Tracheal epithelial cell (primary cell): ENCODE data around the gene IQUB. TPM values are rescaled to one million over a fixed set of nuclear protein-coding genes. Genes with fewer than 3 reads are reported as not detected.

ENCODE experiments used
- total RNA-seq: library from RNA; depleted of rRNA; stranded (reverse); fragments of >200 nt; gene quantifications from 2 replicates; pipeline ENCODE4 v1.2.1, GENCODE V29; 2014

Gene IQUB
- 0.24 and 0.43 TPM in 2 replicates for total RNA-seq

DNA sequence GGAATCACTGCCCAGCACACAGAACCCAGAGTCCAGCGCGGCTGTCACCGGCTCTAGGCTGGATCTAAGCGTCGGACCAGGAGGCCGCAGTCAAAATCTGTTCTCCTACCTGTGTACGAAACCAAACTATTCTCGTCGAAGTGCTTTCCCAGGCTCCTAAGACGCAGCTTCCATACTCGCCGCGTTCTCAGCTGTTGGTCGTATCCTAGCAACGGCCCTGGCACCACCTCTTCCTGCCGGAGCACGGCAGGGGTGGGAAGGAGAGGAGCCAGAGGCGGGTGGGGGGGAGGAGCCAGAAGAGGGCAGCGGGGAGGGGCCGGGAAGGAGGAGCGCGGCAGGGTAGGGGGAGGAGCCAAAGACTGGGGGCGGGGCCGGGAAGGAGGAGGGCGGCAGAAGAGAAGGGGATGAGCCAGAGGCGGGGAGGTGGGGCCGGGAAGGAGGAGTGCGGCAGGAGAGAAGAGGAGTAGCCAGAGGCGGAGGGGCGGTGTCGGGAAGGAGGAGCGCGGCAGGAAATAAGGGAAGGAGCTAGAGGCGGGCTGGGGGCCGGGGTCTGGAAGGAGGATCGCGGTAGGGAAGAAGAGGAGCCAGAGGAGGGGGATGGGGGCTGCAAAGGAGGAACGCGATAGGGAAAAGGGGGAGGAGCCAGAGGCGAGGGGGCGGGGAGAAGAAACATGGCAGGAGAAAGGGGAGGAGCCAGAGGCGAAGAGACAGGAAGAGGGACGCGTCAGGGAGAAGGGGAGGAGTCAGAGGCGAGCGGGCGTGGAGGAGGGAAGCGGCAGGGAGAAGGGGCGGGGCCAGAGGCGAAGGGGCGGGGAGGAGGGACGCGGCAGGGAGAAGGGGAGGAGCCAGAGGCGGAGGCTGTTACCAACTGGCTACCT is at the start of gene IQUB:
Gene IQUB, minus strand, starts transcription at position 213 of the 878 bp plus-strand sequence. CDS start 22,255 bp downstream, outside the sequence.

DNA sequence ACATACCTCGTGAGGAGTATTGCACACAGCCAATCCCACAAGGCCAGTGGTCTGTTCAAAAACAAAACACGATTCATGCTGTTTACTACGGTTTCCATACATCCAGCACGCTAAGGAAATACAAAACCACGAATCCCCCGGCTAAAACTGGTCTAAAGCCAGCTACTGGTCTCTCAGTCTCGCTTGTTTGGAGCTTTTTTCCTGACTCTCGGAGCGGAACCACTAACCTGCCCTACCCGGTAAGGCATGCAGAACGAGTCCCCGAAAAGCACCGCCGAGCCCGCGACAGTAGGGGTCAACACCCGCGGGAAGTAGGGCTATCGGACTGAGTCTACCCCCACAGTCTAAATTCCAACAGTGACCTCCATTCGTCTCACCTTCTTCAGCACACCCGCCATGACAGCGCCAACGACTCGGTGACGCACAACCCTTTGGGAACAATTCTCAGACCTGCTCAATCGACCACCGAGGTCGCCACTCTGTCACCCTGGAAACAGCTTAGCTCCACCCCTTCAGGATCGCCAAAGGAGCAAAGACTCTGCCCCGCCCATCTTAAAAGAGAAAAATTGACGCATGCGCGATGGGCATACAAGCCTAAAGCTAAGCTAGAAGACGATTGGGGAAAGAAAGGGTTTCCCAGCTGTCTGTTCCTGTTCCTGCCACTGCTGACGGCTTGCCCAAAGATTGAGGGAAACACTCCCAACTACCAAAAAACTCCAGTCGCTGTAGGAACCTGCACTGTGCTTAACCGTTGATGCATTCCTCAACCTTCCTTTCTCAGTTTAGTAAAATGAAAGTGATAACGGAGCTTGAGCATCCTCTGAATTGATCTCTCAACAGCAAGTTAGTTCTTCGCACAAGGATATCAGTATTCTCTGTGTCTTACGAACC is 23.2 kb upstream of the IQUB start, which contains the start of gene NDUFA5:
Gene NDUFA5, minus strand, starts transcription at position 421 of the 891 bp plus-strand sequence. Its CDS starts 23 bp downstream, at position 398.

Other genes with a start within 250 kb of the IQUB start
- 20.7 and 24.9 TPM in 2 replicates for gene NDUFA5, start 23.2 kb upstream of the IQUB start, total RNA-seq
- gene ASB15, start 67.2 kb upstream of the IQUB start, total RNA-seq, result not detected in 2 replicates
- not detected in 2 replicates for gene LMOD2, start 121.3 kb upstream of the IQUB start, total RNA-seq
- 16.6 and 22.6 TPM in 2 replicates for gene WASL, start 214.4 kb upstream of the IQUB start, total RNA-seq